Muscle layer of duodenum (tissue), 2 donors: ENCODE measurements around the gene COL27A1.
"Not testable (repeated sequence)": the region's sequence is repeated elsewhere in the genome, so short reads cannot be mapped to it uniquely, and the experiment has no call there.

Source experiments
- H3K27ac ChIP-seq: one replicate; pipeline ENCODE4 v1.7.0; 2013; ENCODE audit warnings: mild to moderate bottlenecking, low read length
- H3K27me3 ChIP-seq: one replicate; pipeline ENCODE4 v1.7.0; 2013; ENCODE audit warnings: low read depth, mild to moderate bottlenecking, control low read depth, low read length
- H3K36me3 ChIP-seq, 2 donors: one replicate each; pipeline ENCODE4 v1.7.0; 2013; ENCODE audit warnings: low read length in 2 of 2, control low read depth in 1 of 2, mild to moderate bottlenecking in 1 of 2; ENCODE audit not compliant: insufficient read depth in 2 of 2, control insufficient read depth in 1 of 2
- H3K4me1 ChIP-seq, 2 donors: one replicate each; pipeline ENCODE4 v1.7.0; 2013; ENCODE audit warnings: low read length in 2 of 2, mild to moderate bottlenecking in 2 of 2, control low read depth in 1 of 2, moderate library complexity in 1 of 2; ENCODE audit not compliant: insufficient read depth in 2 of 2, control insufficient read depth in 1 of 2
- H3K4me3 ChIP-seq, 2 donors: one replicate each; pipeline ENCODE4 v1.7.0; 2013; ENCODE audit warnings: low read length in 2 of 2, low read depth in 1 of 2, mild to moderate bottlenecking in 1 of 2
- H3K9me3 ChIP-seq, 2 donors: one replicate each; pipeline ENCODE4 v1.7.0; 2013; ENCODE audit warnings: low read length in 2 of 2, control low read depth in 1 of 2, mild to moderate bottlenecking in 1 of 2; ENCODE audit not compliant: control insufficient read depth in 1 of 2
- donor health status: healthy.

The COL27A1 gene

GRCh38 chr9:114323849-114324248, 168.5 kb downstream of the COL27A1 start:
- H3K27ac ChIP-seq, H3K36me3 ChIP-seq, H3K9me3 ChIP-seq, H3K4me3 ChIP-seq, H3K4me1 ChIP-seq, H3K27me3 ChIP-seq: not testable (repeated sequence)

GRCh38 chr9:114324492-114324891, 169.2 kb downstream of the COL27A1 start:
- Histone ChIP-seq H3K9me3 (no peaks in the 10 kb centered on the region), H3K36me3 (no peaks in the 10 kb centered on the region), H3K27ac (no peak overlapping the region), H3K4me1 (no peaks in the 10 kb centered on the region), H3K27me3 (no peaks in the 10 kb centered on the region), H3K4me3 (no peak overlapping the region)

- H3K4me1 ChIP-seq, H3K27ac ChIP-seq, H3K27me3 ChIP-seq, H3K9me3 ChIP-seq, H3K36me3 ChIP-seq, H3K4me3 ChIP-seq: not testable (repeated sequence)
Observed at GRCh38 chr9:114324965-114325364, 169.6 kb downstream of the COL27A1 start.

GRCh38 chr9:114325684-114326254, 170.4 kb downstream of the COL27A1 start:
- not testable (repeated sequence) for H3K4me1 ChIP-seq, H3K36me3 ChIP-seq, H3K27me3 ChIP-seq, H3K27ac ChIP-seq, H3K4me3 ChIP-seq, H3K9me3 ChIP-seq

- no peaks in the 10 kb centered on the region for H3K4me1 ChIP-seq
- no peaks in the 10 kb centered on the region for H3K9me3 ChIP-seq
- no peak overlapping the region for H3K27ac ChIP-seq
- H3K4me3 ChIP-seq, result no peak overlapping the region
- H3K36me3 ChIP-seq, result no peaks in the 10 kb centered on the region
- no peaks in the 10 kb centered on the region for H3K27me3 ChIP-seq
Observed at GRCh38 chr9:114327749-114328148, 172.4 kb downstream of the COL27A1 start.

GRCh38 chr9:114328357-114328820, 173.1 kb downstream of the COL27A1 start:
- H3K36me3 ChIP-seq, H3K27ac ChIP-seq, H3K9me3 ChIP-seq, H3K4me1 ChIP-seq, H3K27me3 ChIP-seq, H3K4me3 ChIP-seq: not testable (repeated sequence)

- not testable (repeated sequence) for H3K36me3 ChIP-seq, H3K27ac ChIP-seq, H3K4me1 ChIP-seq, H3K9me3 ChIP-seq, H3K4me3 ChIP-seq, H3K27me3 ChIP-seq
Observed at GRCh38 chr9:114328937-114329624, 173.7 kb downstream of the COL27A1 start.

- not testable (repeated sequence) for H3K27ac ChIP-seq, H3K4me3 ChIP-seq, H3K36me3 ChIP-seq, H3K4me1 ChIP-seq, H3K9me3 ChIP-seq, H3K27me3 ChIP-seq
Observed at GRCh38 chr9:114329625-114330022, 174.3 kb downstream of the COL27A1 start, which contains the start of gene ORM2. TSS of gene ORM2 (plus strand) at chr9:114329869. CDS start at chr9:114329905, 36 bp downstream.

GRCh38 chr9:114330636-114331035, 175.3 kb downstream of the COL27A1 start:
- peaks cover 0 to 4% of the 10 kb centered on the region in 2 donors for H3K36me3 ChIP-seq
- H3K27me3 ChIP-seq, result no peaks in the 10 kb centered on the region

GRCh38 chr9:114331229-114332195, 176.2 kb downstream of the COL27A1 start:
- not testable (repeated sequence) for H3K4me1 ChIP-seq

More at GRCh38 chr9:114330636-114331035, 175.3 kb downstream of the COL27A1 start:
- Histone ChIP-seq H3K27ac (no peak overlapping the region), H3K9me3 (no peaks in the 10 kb centered on the region), H3K4me3 (no peak overlapping the region), H3K4me1 (no peaks in the 10 kb centered on the region)

GRCh38 chr9:114332474-114333040, 177.2 kb downstream of the COL27A1 start:
- peaks cover 5 to 20% of the 10 kb centered on the region in 2 donors for H3K36me3 ChIP-seq
- H3K27ac ChIP-seq, H3K4me1 ChIP-seq, H3K4me3 ChIP-seq, H3K27me3 ChIP-seq, H3K9me3 ChIP-seq: not testable (repeated sequence)

More at GRCh38 chr9:114331229-114332195, 176.2 kb downstream of the COL27A1 start:
- H3K36me3 ChIP-seq, result peaks cover 5 to 13% of the 10 kb centered on the region in 2 donors
- not testable (repeated sequence) for H3K27me3 ChIP-seq, H3K4me3 ChIP-seq, H3K27ac ChIP-seq, H3K9me3 ChIP-seq
